Naive thymus-derived CD4-positive, alpha-beta T cell (primary cell): ENCODE results near the gene MOB1A. TPM values are rescaled to one million over a fixed set of nuclear protein-coding genes. Genes with fewer than 3 reads are reported as not detected.

ENCODE experiments used
- ATAC-seq: fragments of 150-1000 bp; cut with Tn5 transposase; 2 replicates; pipeline ENCODE4 v1.10.0; 2021; ENCODE audit warnings: mild to moderate bottlenecking, moderate library complexity
- CTCF ChIA-PET: fragments of 350-600 bp; sonication (Branson Sonifier 250); formaldehyde crosslinking; loops from one replicate; lab custom pipeline; 2021; ENCODE audit warnings: antibody characterized with exemption; lab: Charles Lee
- POLR2A ChIA-PET: fragments of 350-600 bp; sonication (Branson Sonifier 250); formaldehyde crosslinking; loops from one replicate; lab custom pipeline; 2021; ENCODE audit warnings: antibody characterized with exemption, inconsistent platforms; lab: Charles Lee
- DNase-seq, 9 donors: peaks; one replicate each; pipeline versions ENCODE4 v3.0.0 to v3.0.0-alpha.2; 2020 to 2022; ENCODE audit warnings: mixed read lengths in 1 of 9
- H3K27ac ChIP-seq: one replicate; pipeline ENCODE4 v1.7.0; 2013; ENCODE audit warnings: mild to moderate bottlenecking, low read depth, low read length, moderate library complexity
- H3K27me3 ChIP-seq, 2 donors: one replicate each; pipeline ENCODE4 v1.7.0; 2013; ENCODE audit warnings: low read length in 2 of 2, mild to moderate bottlenecking in 2 of 2, moderate library complexity in 2 of 2; ENCODE audit not compliant: control insufficient read depth in 2 of 2, insufficient read depth in 2 of 2
- H3K36me3 ChIP-seq, 3 experiments: 1 replicate in 2 of 3; 2 replicates in 1 of 3; pipeline ENCODE4 v1.7.0; 2013; ENCODE audit warnings: low read length in 3 of 3, mild to moderate bottlenecking in 3 of 3, moderate library complexity in 1 of 3; ENCODE audit not compliant: insufficient read depth in 3 of 3, control insufficient read depth in 2 of 3
- H3K4me1 ChIP-seq, 2 donors: one replicate each; pipeline ENCODE4 v1.7.0; 2013; ENCODE audit warnings: low read length in 2 of 2, mild to moderate bottlenecking in 2 of 2, moderate library complexity in 1 of 2; ENCODE audit not compliant: control insufficient read depth in 2 of 2, insufficient read depth in 2 of 2
- H3K4me3 ChIP-seq: 2 replicates; pipeline ENCODE4 v1.7.0; 2013; ENCODE audit warnings: mild to moderate bottlenecking, low read length
- H3K9me3 ChIP-seq, 3 experiments: 1 replicate in 2 of 3; 2 replicates in 1 of 3; pipeline ENCODE4 v1.7.0; 2013; ENCODE audit warnings: low read length in 3 of 3; ENCODE audit not compliant: control insufficient read depth in 2 of 3
- H3K27ac Mint-ChIP-seq, 9 donors: one replicate each; pipeline ENCODE4 v1.8.0; 2020 to 2022; ENCODE audit warnings: mixed read lengths in 9 of 9, mild to moderate bottlenecking in 8 of 9, moderate library complexity in 5 of 9, inconsistent platforms in 2 of 9
- H3K27me3 Mint-ChIP-seq, 5 donors: one replicate each; pipeline ENCODE4 v1.8.0; 2021 to 2022; ENCODE audit warnings: mixed read lengths in 5 of 5, mild to moderate bottlenecking in 1 of 5
- H3K36me3 Mint-ChIP-seq, 5 donors: one replicate each; pipeline ENCODE4 v1.8.0; 2020 to 2022; ENCODE audit warnings: mixed read lengths in 5 of 5, mild to moderate bottlenecking in 3 of 5, inconsistent platforms in 1 of 5
- H3K4me1 Mint-ChIP-seq, 7 donors: one replicate each; pipeline ENCODE4 v1.8.0; 2020 to 2022; ENCODE audit warnings: mixed read lengths in 7 of 7, mild to moderate bottlenecking in 3 of 7, inconsistent platforms in 1 of 7
- H3K4me3 Mint-ChIP-seq, 10 donors: one replicate each; pipeline ENCODE4 v1.8.0; 2020 to 2022; ENCODE audit warnings: mild to moderate bottlenecking in 10 of 10, mixed read lengths in 10 of 10, moderate library complexity in 6 of 10, inconsistent platforms in 2 of 10
- H3K9me3 Mint-ChIP-seq, 11 donors: one replicate each; pipeline ENCODE4 v1.8.0; 2020 to 2022; ENCODE audit warnings: mixed read lengths in 11 of 11, mild to moderate bottlenecking in 4 of 11, inconsistent platforms in 1 of 11, moderate library complexity in 1 of 11
- intact Hi-C, 2 donors: fragments of 100-400 bp; cut with micrococcal nuclease; formaldehyde crosslinking; loops; one replicate each; pipeline ENCODE4 v1.15.1; 2023
- polyA plus RNA-seq, 2 donors: library from polyadenylated mRNA; unstranded; fragments of 300-500 nt; fragmentation: Illumina TruSeq; gene quantifications; one replicate each; pipeline ENCODE4 v1.2.3, GENCODE V29; 2021
- total RNA-seq, 6 experiments: library from RNA in 5 of 6; stranded (reverse) in 5 of 6; gene quantifications; 1 replicate in 5 of 6; 2 replicates in 1 of 6; pipeline ENCODE4 v1.2.3 and lab custom pipeline; 2021 to 2026

MOB1A gene
- total and polyA plus RNA-seq, 7 experiments from 2014 or later, result 106 to 185 (median 120) TPM

DNA sequence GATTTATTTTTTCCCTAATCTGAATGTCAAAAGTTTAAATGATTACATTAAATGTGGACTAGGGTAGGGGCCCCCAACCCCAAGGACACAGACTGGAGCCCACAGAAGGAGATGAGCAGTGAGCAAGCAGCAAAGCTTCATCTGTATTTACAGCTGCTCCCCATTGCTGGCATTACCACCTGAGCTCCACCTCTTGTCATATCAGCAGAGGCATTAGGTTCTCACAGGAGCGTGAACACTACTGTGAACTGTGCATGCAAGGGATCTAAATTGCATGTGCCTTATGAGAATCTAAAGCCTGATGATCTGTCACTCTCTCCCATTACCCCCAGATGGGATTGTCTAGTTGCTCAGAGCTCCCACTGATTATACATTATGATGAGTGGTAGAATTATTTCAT lies 3.8 kb downstream of the MOB1A start:
- H3K9me3 Mint-ChIP-seq, result no peaks in the 10 kb centered on the region
- H3K4me1 ChIP-seq, result peaks cover 31 to 37% of the 10 kb centered on the region in 2 donors
- no peak overlapping the region for H3K27ac ChIP-seq
- no peaks in the 10 kb centered on the region for H3K9me3 ChIP-seq
- peak overlapping the region in 1 of 9 donors; percentile 62 for H3K27ac Mint-ChIP-seq
- POLR2A ChIA-PET, result no interaction called here
- DNase-seq (no peak), ATAC-seq (no peak)
- peaks cover 37 to 60% (median 47%) of the 10 kb centered on the region in 7 donors for H3K4me1 Mint-ChIP-seq
- CTCF ChIA-PET, result no interaction called here
- intact Hi-C loops, result loop anchor here in 1 of 2 donors (5.0 to 10.0 kb wide), 2 partner anchors 940 to 1103 kb away; partner anchors contain the start of genes CCT7, PRADC1 and SFXN5
- peaks cover 0 to 24% (median 0%) of the 10 kb centered on the region in 3 experiments for H3K36me3 ChIP-seq
- H3K4me3 ChIP-seq, result no peak overlapping the region
- no peaks in the 10 kb centered on the region for H3K27me3 Mint-ChIP-seq
- H3K4me3 Mint-ChIP-seq, result peak overlapping the region; percentile 14 to 91 (median 64)
- H3K36me3 Mint-ChIP-seq, result peaks cover 0 to 22% (median 15%) of the 10 kb centered on the region in 5 donors
- H3K27me3 ChIP-seq, result no peaks in the 10 kb centered on the region

DNA sequence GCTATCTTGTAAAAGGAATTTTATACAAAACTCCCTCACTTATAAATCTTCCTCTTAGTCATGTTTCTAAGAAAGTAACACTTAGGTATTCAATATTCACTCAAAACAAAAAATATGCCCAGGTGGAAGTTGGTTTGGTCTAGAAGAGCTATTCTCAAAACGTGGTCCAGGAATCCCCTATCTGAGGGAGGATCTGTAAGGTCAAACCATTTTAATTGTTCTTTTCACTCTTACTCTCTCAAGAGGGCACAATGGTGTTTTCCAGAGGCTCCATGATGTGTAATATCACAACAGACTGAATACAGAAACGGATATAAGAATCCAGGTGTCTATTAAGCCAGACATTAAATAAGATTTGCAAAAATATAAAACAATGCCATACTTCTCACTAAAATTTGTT lies 9.9 kb downstream of the MOB1A start:
- Histone ChIP-seq H3K36me3 (peaks cover 5 to 73% (median 26%) of the 10 kb centered on the region in 3 experiments), H3K9me3 (no peaks in the 10 kb centered on the region), H3K27ac (no peak overlapping the region), H3K27me3 (no peaks in the 10 kb centered on the region), H3K4me3 (no peak overlapping the region), H3K4me1 (peaks cover 0 to 6% of the 10 kb centered on the region in 2 donors)
- intact Hi-C loops, result loop anchor here in 1 of 2 donors (5.0 kb wide), 1 partner anchor 39 kb away; no protein-coding TSS in a partner anchor
- POLR2A ChIA-PET, result interaction anchor here (3.9 kb wide), 1 partner anchor 9 kb away, joined by 19 read pairs; the partner anchor contains the start of gene MOB1A
- H3K4me3 Mint-ChIP-seq, result no peak overlapping the region
- H3K27ac Mint-ChIP-seq, result peak overlapping the region in 1 of 9 donors; percentile 23
- peaks cover 0 to 11% (median 0%) of the 10 kb centered on the region in 11 donors for H3K9me3 Mint-ChIP-seq
- no peaks in the 10 kb centered on the region for H3K27me3 Mint-ChIP-seq
- CTCF ChIA-PET, result interaction anchor here (1.9 kb wide), 1 partner anchor 10 kb away, joined by 8 read pairs; the partner anchor contains the start of gene MOB1A
- DNase-seq (no peak), ATAC-seq (no peak)
- H3K36me3 Mint-ChIP-seq, result peaks cover 4 to 43% (median 39%) of the 10 kb centered on the region in 5 donors
- H3K4me1 Mint-ChIP-seq, result peaks cover 5 to 29% (median 23%) of the 10 kb centered on the region in 7 donors

DNA sequence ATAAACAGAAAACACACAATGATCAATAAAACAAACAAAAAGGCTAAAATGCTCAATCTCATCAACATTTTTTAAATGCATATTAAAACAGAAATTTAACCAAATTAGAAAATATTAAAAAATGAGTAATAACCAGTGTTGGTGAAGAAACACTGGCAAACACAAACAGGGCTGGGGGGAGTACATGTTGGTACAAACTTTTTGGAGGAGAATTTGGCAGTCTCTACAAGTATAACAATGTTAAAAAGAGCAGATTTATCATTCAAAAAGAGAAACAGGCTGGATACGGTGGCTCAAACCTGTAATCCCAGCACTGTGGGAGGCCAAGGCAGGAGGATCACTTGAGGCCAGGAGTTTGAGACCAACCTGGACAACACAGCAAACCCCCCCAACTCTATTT lies 13.9 kb downstream of the MOB1A start:
- ATAC-seq (no peak), DNase-seq (no peak)
- H3K36me3 Mint-ChIP-seq, result peaks cover 4 to 50% (median 35%) of the 10 kb centered on the region in 5 donors
- no peaks in the 10 kb centered on the region for H3K9me3 ChIP-seq
- no peaks in the 10 kb centered on the region for H3K4me1 ChIP-seq
- ChIA-PET CTCF (no interaction called here), POLR2A (interaction anchor here (1.0 kb wide), 1 partner anchor 41 kb away, joined by 3 read pairs; no protein-coding TSS in a partner anchor)
- peaks cover 0 to 15% (median 11%) of the 10 kb centered on the region in 7 donors for H3K4me1 Mint-ChIP-seq
- H3K27ac Mint-ChIP-seq, result no peak overlapping the region
- no peaks in the 10 kb centered on the region for H3K27me3 ChIP-seq
- H3K36me3 ChIP-seq, result peaks cover 15 to 86% (median 26%) of the 10 kb centered on the region in 3 experiments
- intact Hi-C loops, result loop anchor here in 1 of 2 donors (5.0 kb wide), 1 partner anchor 43 kb away; no protein-coding TSS in a partner anchor
- no peak overlapping the region for H3K4me3 Mint-ChIP-seq
- H3K4me3 ChIP-seq, result no peak overlapping the region
- peaks cover 0 to 11% (median 0%) of the 10 kb centered on the region in 11 donors for H3K9me3 Mint-ChIP-seq
- no peaks in the 10 kb centered on the region for H3K27me3 Mint-ChIP-seq
- no peak overlapping the region for H3K27ac ChIP-seq

DNA sequence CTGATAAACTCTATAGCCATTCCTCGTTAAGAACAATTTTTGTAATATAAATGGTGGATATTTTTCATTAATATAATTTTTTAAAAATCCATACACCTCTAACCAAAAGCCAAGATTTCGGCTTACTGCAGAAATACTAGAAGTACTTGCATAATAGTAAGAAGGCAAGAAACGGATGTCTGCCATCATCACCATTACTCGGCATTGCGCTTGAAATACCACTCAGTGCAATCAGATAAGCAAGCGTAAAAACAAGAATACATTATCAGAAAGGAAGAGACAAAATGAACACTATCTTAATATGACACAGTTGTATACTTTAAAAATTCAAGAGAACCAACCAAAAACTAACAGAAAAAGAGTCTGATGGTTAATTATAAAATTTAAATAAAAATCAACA lies 15.7 kb downstream of the MOB1A start:
- Histone ChIP-seq H3K27me3 (no peaks in the 10 kb centered on the region), H3K9me3 (no peaks in the 10 kb centered on the region), H3K4me1 (no peaks in the 10 kb centered on the region), H3K36me3 (peaks cover 24 to 87% (median 25%) of the 10 kb centered on the region in 3 experiments), H3K4me3 (no peak overlapping the region), H3K27ac (no peak overlapping the region)
- CTCF ChIA-PET, result interaction anchor here (0.8 kb wide), 1 partner anchor 11 kb away, joined by 4 read pairs; no protein-coding TSS in a partner anchor
- no peak for ATAC-seq
- Mint-ChIP-seq H3K27me3 (no peaks in the 10 kb centered on the region), H3K4me1 (peaks cover 0 to 11% (median 6%) of the 10 kb centered on the region in 7 donors), H3K4me3 (no peak overlapping the region), H3K27ac (no peak overlapping the region), H3K9me3 (peaks cover 0 to 11% (median 0%) of the 10 kb centered on the region in 11 donors), H3K36me3 (peaks cover 4 to 48% (median 36%) of the 10 kb centered on the region in 5 donors)
- POLR2A ChIA-PET, result no interaction called here
- intact Hi-C loops, result no loop called here
- DNase-seq, result no peak

DNA sequence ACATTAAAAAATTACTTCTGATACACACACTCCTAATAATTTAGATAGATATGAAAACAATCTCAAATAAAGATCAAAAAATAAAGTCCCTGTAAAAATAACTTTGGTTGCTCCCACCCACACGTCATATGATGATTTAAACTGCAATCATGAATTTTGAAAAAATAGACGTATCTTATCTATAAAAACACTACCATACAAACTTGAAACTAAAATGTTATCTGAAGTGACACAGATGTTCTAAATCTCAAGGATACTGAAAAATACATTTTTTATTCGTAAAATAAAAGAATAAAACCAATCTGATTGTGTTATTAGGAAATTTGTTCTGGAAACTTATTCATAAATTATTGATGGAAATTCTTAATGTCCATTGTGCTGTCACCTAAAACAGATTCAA lies 22.8 kb downstream of the MOB1A start:
- intact Hi-C loops, result no loop called here
- no peak overlapping the region for H3K27ac ChIP-seq
- Mint-ChIP-seq H3K9me3 (no peaks in the 10 kb centered on the region), H3K36me3 (peaks cover 0 to 27% (median 14%) of the 10 kb centered on the region in 5 donors), H3K27me3 (no peaks in the 10 kb centered on the region), H3K4me3 (no peak overlapping the region), H3K27ac (peak overlapping the region in 1 of 9 donors; percentile 21), H3K4me1 (peaks cover 0 to 18% (median 0%) of the 10 kb centered on the region in 7 donors)
- no peaks in the 10 kb centered on the region for H3K27me3 ChIP-seq
- ATAC-seq (no peak), DNase-seq (no peak)
- POLR2A ChIA-PET, result interaction anchor here (1.9 kb wide), 1 partner anchor 23 kb away, joined by 6 read pairs; the partner anchor contains the start of gene MOB1A
- H3K9me3 ChIP-seq, result no peaks in the 10 kb centered on the region
- CTCF ChIA-PET, result interaction anchor here (2.0 to 2.4 kb wide), 2 partner anchors 8 to 23 kb away, joined by 6 to 13 read pairs; partner anchors contain the start of genes BOLA3 and MOB1A
- no peaks in the 10 kb centered on the region for H3K4me1 ChIP-seq
- H3K36me3 ChIP-seq, result peaks cover 19 to 70% (median 19%) of the 10 kb centered on the region in 3 experiments
- H3K4me3 ChIP-seq, result no peak overlapping the region

DNA sequence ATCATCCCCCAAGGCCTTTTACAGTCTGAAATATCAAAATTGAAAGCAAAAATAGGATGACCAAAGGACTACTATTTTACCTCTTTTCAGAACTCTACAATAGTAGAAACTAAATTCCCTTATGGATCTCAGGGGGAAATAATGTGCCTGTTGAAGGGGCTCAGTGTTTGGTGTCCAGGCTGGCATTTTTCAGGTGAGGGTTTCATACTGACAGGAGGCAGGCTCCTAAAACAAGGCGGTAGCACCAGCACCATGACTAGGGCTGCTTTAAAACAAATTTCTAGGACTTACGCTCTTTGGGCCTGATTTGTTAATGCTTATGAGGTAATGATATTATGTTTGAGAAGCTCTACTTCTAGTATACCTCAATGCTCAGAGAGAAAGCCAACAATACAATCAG lies 25.7 kb downstream of the MOB1A start:
- Mint-ChIP-seq H3K4me3 (no peak overlapping the region), H3K36me3 (peaks cover 0 to 22% (median 13%) of the 10 kb centered on the region in 5 donors), H3K4me1 (peaks cover 0 to 24% (median 0%) of the 10 kb centered on the region in 7 donors), H3K27me3 (no peaks in the 10 kb centered on the region), H3K27ac (peak overlapping the region in 4 of 9 donors; percentile 17 to 76 (median 62)), H3K9me3 (no peaks in the 10 kb centered on the region)
- intact Hi-C loops, result no loop called here
- Histone ChIP-seq H3K27me3 (no peaks in the 10 kb centered on the region), H3K4me1 (peaks cover 5% of the 10 kb centered on the region in 2 donors), H3K4me3 (no peak overlapping the region), H3K36me3 (peaks cover 7 to 41% (median 15%) of the 10 kb centered on the region in 3 experiments), H3K9me3 (no peaks in the 10 kb centered on the region), H3K27ac (no peak overlapping the region)
- ChIA-PET CTCF (interaction anchor here (1.3 to 2.3 kb wide), 2 partner anchors 11 to 26 kb away, joined by 4 to 7 read pairs; partner anchors contain the start of gene MOB1A), POLR2A (interaction anchor here (0.6 kb wide), 1 partner anchor 17 kb away, joined by 3 read pairs; no protein-coding TSS in a partner anchor)
- DNase-seq (no peak), ATAC-seq (no peak)
